IMR-90 (cell line): ENCODE measurements around the gene DTD1. TPM values are rescaled to one million over a fixed set of nuclear protein-coding genes. Genes with fewer than 3 reads are reported as not detected.

Source experiments
- ATAC-seq: fragments of 200-7000 bp; cut with Tn5 transposase; 2 replicates; pipeline ENCODE4 v1.9.1; 2020; ENCODE audit warnings: low read depth, mild to moderate bottlenecking, moderate library complexity
- BruUV-seq: library from RNA; stranded (reverse); fragments of 400-500 nt; replicated peaks from 2 replicates; lab custom pipeline; 2021; lab: Mats Ljungman, UMichigan
- CTCF ChIA-PET: fragments of 300-600 bp; formaldehyde crosslinking; extraction: SDS; loops from one replicate; lab custom pipeline; 2021; ENCODE audit warnings: antibody characterized with exemption; lab: Yijun Ruan, JAX
- POLR2A ChIA-PET: fragments of 300-600 bp; sonication (Branson Sonifier 250); formaldehyde crosslinking; loops from one replicate; lab custom pipeline; 2022; ENCODE audit warnings: antibody characterized with exemption; ENCODE audit not compliant: unreplicated experiment; lab: Charles Lee
- DNase-seq: peaks from one replicate; pipeline ENCODE4 v3.0.0; 2013
- H2AFZ ChIP-seq: replicated peaks from 2 replicates; pipeline ENCODE3; 2013; ENCODE audit warnings: low read length, mild to moderate bottlenecking; ENCODE audit not compliant: poor library complexity
- H2AK5ac ChIP-seq: 2 replicates; pipeline ENCODE4 v1.6.1; 2013; ENCODE audit warnings: low read depth, low read length, inconsistent platforms
- H2AK9ac ChIP-seq: replicated peaks from 2 replicates; pipeline ENCODE3; 2013; ENCODE audit warnings: mild to moderate bottlenecking, low read depth, low read length, moderate library complexity; ENCODE audit not compliant: poor library complexity
- H2BK120ac ChIP-seq: 2 replicates; pipeline ENCODE4 v1.6.1; 2013; ENCODE audit warnings: low read depth, low read length, inconsistent platforms
- H2BK15ac ChIP-seq: 3 replicates; pipeline ENCODE4 v1.6.1; 2013; ENCODE audit warnings: low read depth, low read length, inconsistent platforms
- H2BK20ac ChIP-seq: 2 replicates; pipeline ENCODE4 v1.6.1; 2013; ENCODE audit warnings: low read depth, mild to moderate bottlenecking, inconsistent platforms, low read length, moderate library complexity
- H2BK5ac ChIP-seq: 2 replicates; pipeline ENCODE4 v1.6.1; 2013; ENCODE audit warnings: mild to moderate bottlenecking, low read depth, low read length, inconsistent platforms; ENCODE audit not compliant: poor library complexity, severe bottlenecking
- H3K14ac ChIP-seq: replicated peaks from 2 replicates; pipeline ENCODE4 v1.6.1; 2013; ENCODE audit warnings: low read depth, low read length, inconsistent platforms
- H3K18ac ChIP-seq: 2 replicates; pipeline ENCODE4 v1.6.1; 2013; ENCODE audit warnings: low read depth, low read length, control low read depth
- H3K23ac ChIP-seq: 2 replicates; pipeline ENCODE4 v1.6.1; 2013; ENCODE audit warnings: low read depth, low read length, inconsistent platforms
- H3K27ac ChIP-seq: 2 replicates; pipeline ENCODE4 v1.5.1; 2013; ENCODE audit warnings: mild to moderate bottlenecking, control low read depth, low read length; ENCODE audit not compliant: insufficient read depth
- H3K27me3 ChIP-seq: 2 replicates; pipeline ENCODE4 v1.6.1; 2013; ENCODE audit warnings: low read length; ENCODE audit not compliant: control insufficient read depth, insufficient read depth
- H3K36me3 ChIP-seq: 2 replicates; pipeline ENCODE4 v1.6.1; 2013; ENCODE audit warnings: low read length, mixed read lengths; ENCODE audit not compliant: control insufficient read depth, insufficient read depth
- H3K4ac ChIP-seq: 2 replicates; pipeline ENCODE4 v1.6.1; 2013; ENCODE audit warnings: low read depth, low read length, inconsistent platforms
- H3K4me1 ChIP-seq: 2 replicates; pipeline ENCODE4 v1.6.1; 2013; ENCODE audit warnings: low read length, mixed read lengths; ENCODE audit not compliant: control insufficient read depth, insufficient read depth
- H3K4me2 ChIP-seq: 2 replicates; pipeline ENCODE4 v1.6.1; 2013; ENCODE audit warnings: low read depth, mild to moderate bottlenecking, control low read depth, low read length, moderate library complexity
- H3K4me3 ChIP-seq: 2 replicates; pipeline ENCODE4 v1.5.1; 2013; ENCODE audit warnings: low read depth, mild to moderate bottlenecking, control low read depth, low read length, moderate library complexity; ENCODE audit not compliant: insufficient read depth
- H3K56ac ChIP-seq: 2 replicates; pipeline ENCODE4 v1.6.1; 2013; ENCODE audit warnings: low read length, inconsistent platforms; ENCODE audit not compliant: insufficient read depth; ENCODE audit errors: extremely low read depth
- H3K79me1 ChIP-seq, 2 experiments: 2 replicates each; pipeline ENCODE4 v1.6.1; 2013; ENCODE audit warnings: low read length in 2 of 2, inconsistent platforms in 1 of 2, low read depth in 1 of 2
- H3K9ac ChIP-seq: 2 replicates; pipeline ENCODE4 v1.6.1; 2013; ENCODE audit warnings: low read depth, low read length, control low read depth
- H3K9me1 ChIP-seq: 2 replicates; pipeline ENCODE4 v1.6.1; 2013; ENCODE audit warnings: low read length, inconsistent platforms; ENCODE audit not compliant: insufficient read depth
- H3K9me3 ChIP-seq: 2 replicates; pipeline ENCODE4 v1.6.1; 2013; ENCODE audit warnings: low read length; ENCODE audit not compliant: control insufficient read depth, insufficient read depth
- H4K20me1 ChIP-seq: 2 replicates; pipeline ENCODE4 v1.6.1; 2013; ENCODE audit warnings: low read length, inconsistent platforms; ENCODE audit not compliant: insufficient read depth
- H4K5ac ChIP-seq: 2 replicates; pipeline ENCODE4 v1.6.1; 2013; ENCODE audit warnings: mild to moderate bottlenecking, low read depth, low read length, control low read depth
- H4K8ac ChIP-seq, 2 experiments: 2 replicates each; pipeline ENCODE4 v1.6.1; 2013; ENCODE audit warnings: low read depth in 2 of 2, low read length in 2 of 2, control low read depth in 1 of 2, inconsistent platforms in 1 of 2
- H4K91ac ChIP-seq: 2 replicates; pipeline ENCODE4 v1.6.1; 2013; ENCODE audit warnings: low read depth, low read length, inconsistent platforms; ENCODE audit not compliant: insufficient read depth
- BHLHE40 ChIP-seq: fragments of 150-350 bp; IDR thresholded peaks from 2 replicates; pipeline ENCODE4 v1.6.1; 2016; ENCODE audit warnings: mild to moderate bottlenecking, low read depth, low read length
- CEBPB ChIP-seq: IDR thresholded peaks from 2 replicates; pipeline ENCODE4 v1.6.1; 2012; ENCODE audit warnings: low read depth, low read length, improper control_type of control experiment
- CHD1 ChIP-seq: IDR thresholded peaks from 2 replicates; pipeline ENCODE4 v1.6.1; 2012; ENCODE audit warnings: low read depth, low read length, improper control_type of control experiment
- FOS ChIP-seq: fragments of 150-350 bp; IDR thresholded peaks from 2 replicates; pipeline ENCODE4 v1.6.1; 2016; ENCODE audit warnings: low read depth, low read length
- MAFK ChIP-seq: IDR thresholded peaks from 2 replicates; pipeline ENCODE4 v1.6.1; 2012; ENCODE audit warnings: low read depth, low read length, improper control_type of control experiment
- MAZ ChIP-seq: IDR thresholded peaks from 2 replicates; pipeline ENCODE4 v1.6.1; 2012; ENCODE audit warnings: low read depth, mild to moderate bottlenecking, low read length, improper control_type of control experiment, moderate library complexity, borderline replicate concordance
- MXI1 ChIP-seq: IDR thresholded peaks from 2 replicates; pipeline ENCODE4 v1.6.1; 2012; ENCODE audit warnings: low read depth, mild to moderate bottlenecking, low read length, moderate library complexity, borderline replicate concordance
- NFE2L2 ChIP-seq: fragments of 150-350 bp; IDR thresholded peaks from 2 replicates; pipeline ENCODE4 v1.6.1; 2016; ENCODE audit warnings: low read depth, mild to moderate bottlenecking, low read length
- POLR2A ChIP-seq: IDR thresholded peaks from 2 replicates; pipeline ENCODE4 v1.6.1; 2012; ENCODE audit warnings: mild to moderate bottlenecking, low read depth, low read length
- RAD21 ChIP-seq: IDR thresholded peaks from 2 replicates; pipeline ENCODE4 v1.6.1; 2012; ENCODE audit warnings: low read length, improper control_type of control experiment
- RCOR1 ChIP-seq: IDR thresholded peaks from 2 replicates; pipeline ENCODE4 v1.6.1; 2012; ENCODE audit warnings: mild to moderate bottlenecking, low read length, improper control_type of control experiment; ENCODE audit not compliant: insufficient replicate concordance
- RFX5 ChIP-seq: IDR thresholded peaks from 2 replicates; pipeline ENCODE4 v1.8.0; 2012; ENCODE audit warnings: low read depth, mild to moderate bottlenecking, low read length, moderate library complexity
- SMC3 ChIP-seq: fragments of 150-350 bp; IDR thresholded peaks from 2 replicates; pipeline ENCODE4 v1.6.1; 2016; ENCODE audit warnings: low read depth, mild to moderate bottlenecking, antibody characterized with exemption, low read length, moderate library complexity
- WGBS, 2 experiments: methylation state at CpG; one replicate each; pipeline versions ENCODE4 v1.1.5 to v1.1.7; 2013; ENCODE audit warnings: missing lambda C conversion rate in 2 of 2; ENCODE audit not compliant: insufficient read length in 1 of 2; ENCODE audit errors: extremely low coverage in 2 of 2; 5-methylcytosine and 5-hydroxymethylcytosine counted together
- dilution Hi-C: fragments of 300-500 bp; cut with HindIII; formaldehyde crosslinking; loops from one replicate; pipeline ENCODE4 v1.14.3; 2018; ENCODE audit warnings: low sequenced_read_pairs; ENCODE audit not compliant: unreplicated experiment
- in situ Hi-C: fragments of 300-500 bp; cut with MboI; formaldehyde crosslinking; loops from 3 replicates; pipeline ENCODE4 v1.14.3; 2019; ENCODE audit warnings: low sequenced_read_pairs, inconsistent platforms, mixed read lengths
- intact Hi-C: fragments of 100-400 bp; cut with micrococcal nuclease; formaldehyde crosslinking; loops from 2 replicates; pipeline ENCODE4 v1.10.0; 2022
- polyA plus RNA-seq, 3 experiments: library from polyadenylated mRNA; depleted of rRNA; stranded (reverse); fragments of >200 nt; gene quantifications; 2 replicates each; pipeline ENCODE4 v1.2.3, GENCODE V29; 2012; ENCODE audit warnings: low replicate concordance in 1 of 3
- total RNA-seq: library from RNA; depleted of rRNA; stranded (reverse); fragments of >200 nt; gene quantifications from 2 replicates; pipeline ENCODE4 v1.2.3, GENCODE V29; 2012
- TF ChIP-seq, protein P1 (sequence below): conservative IDR thresholded peaks from 2 replicates; pipeline ENCODE4 v1.5.1; 2012; ENCODE audit warnings: mild to moderate bottlenecking, low read depth, low read length, improper control_type of control experiment
- TF ChIP-seq, protein P2 (sequence below): fragments of 150-350 bp; IDR thresholded peaks from 2 replicates; pipeline ENCODE4 v1.6.1; 2017; ENCODE audit warnings: mild to moderate bottlenecking, antibody characterized with exemption, low read length, low read depth
- TF ChIP-seq, protein P3 (sequence below): fragments of 150-350 bp; IDR thresholded peaks from 2 replicates; pipeline ENCODE4 v1.6.1; 2016; ENCODE audit warnings: low read depth, mild to moderate bottlenecking, low read length, moderate library complexity, borderline replicate concordance

DTD1 gene
- total and polyA plus RNA-seq, 2 of the 4 experiments (the other 2 are of a cell fraction), result 73.1 to 101 TPM

DNA sequence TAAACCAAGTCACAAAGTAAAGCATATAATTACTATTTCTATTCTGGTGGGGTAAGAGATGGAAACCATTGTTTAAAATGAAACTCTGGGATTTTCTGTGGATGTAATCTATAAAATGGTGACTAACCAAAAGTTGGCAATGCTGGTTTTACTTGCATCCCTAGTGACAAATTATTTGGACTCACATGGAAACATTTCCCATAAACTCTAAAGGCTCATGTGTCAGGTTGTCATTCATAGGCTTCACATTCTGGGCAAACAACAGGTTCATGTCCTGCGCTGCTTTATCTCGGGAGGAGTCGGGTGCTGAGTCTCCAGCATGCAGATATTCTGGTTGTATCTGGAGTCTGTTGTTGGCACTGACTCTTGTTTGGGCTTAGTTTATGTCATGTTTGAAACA, 127.7 kb downstream of the DTD1 start:
- Histone ChIP-seq H4K91ac (no peak overlapping the region), H3K23ac (no peak overlapping the region), H3K9ac (no peak overlapping the region), H3K9me1 (no peaks in the 10 kb centered on the region; the same call in 1 of the 2 replicates), H3K4me2 (no peak overlapping the region), H2BK5ac (no peak overlapping the region), H3K14ac (no peak overlapping the region), H3K27me3 (no peaks in the 10 kb centered on the region), H3K9me3 (no peaks in the 10 kb centered on the region), H2AFZ (no peak overlapping the region), H2BK15ac (no peak overlapping the region), H3K18ac (no peak overlapping the region), H3K4ac (no peak overlapping the region), H4K20me1 (no peaks in the 10 kb centered on the region), H3K56ac (no peak overlapping the region), H3K36me3 (no peaks in the 10 kb centered on the region), H2AK9ac (no peak overlapping the region), H3K79me1 (peaks cover 7 to 8% of the 10 kb centered on the region in 2 experiments; a peak in 3 of 4 replicates), H2AK5ac (no peak overlapping the region), H4K8ac (no peak overlapping the region), H3K27ac (no peak overlapping the region), H3K4me1 (peaks cover 2% of the 10 kb centered on the region; the same call in 1 of the 2 replicates), H4K5ac (no peak overlapping the region), H2BK120ac (no peak overlapping the region), H3K4me3 (no peak overlapping the region), H2BK20ac (no peak overlapping the region)
- in situ Hi-C loops (no loop called here), intact Hi-C loops (no loop called here), dilution Hi-C loops (no loop called here)
- BruUV-seq, result no TSS peak
- TF ChIP-seq RFX5, result no peak
- TF ChIP-seq RCOR1, result no peak
- no peak for TF ChIP-seq SMC3
- TF ChIP-seq CEBPB, result no peak
- no peak for TF ChIP-seq BHLHE40
- TF ChIP-seq NFE2L2, result no peak
- TF ChIP-seq MXI1, result no peak
- no peak for TF ChIP-seq FOS
- TF ChIP-seq, protein P1, sequence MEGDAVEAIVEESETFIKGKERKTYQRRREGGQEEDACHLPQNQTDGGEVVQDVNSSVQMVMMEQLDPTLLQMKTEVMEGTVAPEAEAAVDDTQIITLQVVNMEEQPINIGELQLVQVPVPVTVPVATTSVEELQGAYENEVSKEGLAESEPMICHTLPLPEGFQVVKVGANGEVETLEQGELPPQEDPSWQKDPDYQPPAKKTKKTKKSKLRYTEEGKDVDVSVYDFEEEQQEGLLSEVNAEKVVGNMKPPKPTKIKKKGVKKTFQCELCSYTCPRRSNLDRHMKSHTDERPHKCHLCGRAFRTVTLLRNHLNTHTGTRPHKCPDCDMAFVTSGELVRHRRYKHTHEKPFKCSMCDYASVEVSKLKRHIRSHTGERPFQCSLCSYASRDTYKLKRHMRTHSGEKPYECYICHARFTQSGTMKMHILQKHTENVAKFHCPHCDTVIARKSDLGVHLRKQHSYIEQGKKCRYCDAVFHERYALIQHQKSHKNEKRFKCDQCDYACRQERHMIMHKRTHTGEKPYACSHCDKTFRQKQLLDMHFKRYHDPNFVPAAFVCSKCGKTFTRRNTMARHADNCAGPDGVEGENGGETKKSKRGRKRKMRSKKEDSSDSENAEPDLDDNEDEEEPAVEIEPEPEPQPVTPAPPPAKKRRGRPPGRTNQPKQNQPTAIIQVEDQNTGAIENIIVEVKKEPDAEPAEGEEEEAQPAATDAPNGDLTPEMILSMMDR, result no peak
- TF ChIP-seq MAZ, result no peak
- no peak for TF ChIP-seq CHD1
- TF ChIP-seq RAD21, result no peak
- no peak for TF ChIP-seq MAFK
- TF ChIP-seq, protein P2, sequence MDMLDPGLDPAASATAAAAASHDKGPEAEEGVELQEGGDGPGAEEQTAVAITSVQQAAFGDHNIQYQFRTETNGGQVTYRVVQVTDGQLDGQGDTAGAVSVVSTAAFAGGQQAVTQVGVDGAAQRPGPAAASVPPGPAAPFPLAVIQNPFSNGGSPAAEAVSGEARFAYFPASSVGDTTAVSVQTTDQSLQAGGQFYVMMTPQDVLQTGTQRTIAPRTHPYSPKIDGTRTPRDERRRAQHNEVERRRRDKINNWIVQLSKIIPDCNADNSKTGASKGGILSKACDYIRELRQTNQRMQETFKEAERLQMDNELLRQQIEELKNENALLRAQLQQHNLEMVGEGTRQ, result no peak
- TF ChIP-seq, protein P3, sequence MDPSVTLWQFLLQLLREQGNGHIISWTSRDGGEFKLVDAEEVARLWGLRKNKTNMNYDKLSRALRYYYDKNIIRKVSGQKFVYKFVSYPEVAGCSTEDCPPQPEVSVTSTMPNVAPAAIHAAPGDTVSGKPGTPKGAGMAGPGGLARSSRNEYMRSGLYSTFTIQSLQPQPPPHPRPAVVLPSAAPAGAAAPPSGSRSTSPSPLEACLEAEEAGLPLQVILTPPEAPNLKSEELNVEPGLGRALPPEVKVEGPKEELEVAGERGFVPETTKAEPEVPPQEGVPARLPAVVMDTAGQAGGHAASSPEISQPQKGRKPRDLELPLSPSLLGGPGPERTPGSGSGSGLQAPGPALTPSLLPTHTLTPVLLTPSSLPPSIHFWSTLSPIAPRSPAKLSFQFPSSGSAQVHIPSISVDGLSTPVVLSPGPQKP, result no peak
- TF ChIP-seq POLR2A, result no peak
- DNase-seq, result no peak
- ChIA-PET POLR2A (no interaction called here), CTCF (no interaction called here)
- ATAC-seq, result no peak
- WGBS, 2 experiments, result no CpG with 5 or more reads among the region's 3 CpGs
